ENCODE data around the gene WDFY4.

Gene WDFY4

DNA sequence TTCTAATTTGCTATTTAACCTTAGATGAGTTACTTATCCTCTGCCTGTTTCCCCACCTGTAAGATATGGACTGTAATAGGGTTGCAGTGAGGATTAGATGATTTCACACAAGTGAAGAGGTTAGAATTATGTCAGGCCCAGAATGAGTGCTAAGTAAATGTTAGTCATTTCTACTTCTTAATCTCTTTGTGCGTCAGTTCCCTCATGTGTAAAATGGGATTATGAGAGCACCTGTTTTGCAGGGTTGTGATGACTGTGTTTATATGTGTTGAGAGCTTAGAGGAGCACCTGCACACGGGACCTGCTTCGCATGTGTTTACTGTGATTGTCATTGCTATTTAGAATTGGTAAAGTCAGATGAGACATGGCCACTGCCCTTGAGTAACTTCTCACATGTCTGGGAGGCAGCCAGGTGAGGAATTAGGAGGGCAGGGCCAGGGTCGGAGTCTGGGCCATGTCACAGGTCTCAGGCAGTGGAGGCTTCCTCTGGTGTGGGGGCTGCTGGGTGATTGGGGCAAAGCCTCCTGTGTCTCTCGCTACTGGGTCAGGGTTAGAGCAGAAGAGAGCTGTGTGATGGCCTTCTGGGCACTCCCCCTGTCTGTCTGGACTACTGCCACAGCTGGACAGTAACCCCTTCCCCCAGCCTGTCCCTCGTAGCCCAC is 106.7 kb downstream of the WDFY4 start:
- no peak for FAIRE-seq
- DNase-seq (ENCODE audit: low spot score), result no peak

DNA sequence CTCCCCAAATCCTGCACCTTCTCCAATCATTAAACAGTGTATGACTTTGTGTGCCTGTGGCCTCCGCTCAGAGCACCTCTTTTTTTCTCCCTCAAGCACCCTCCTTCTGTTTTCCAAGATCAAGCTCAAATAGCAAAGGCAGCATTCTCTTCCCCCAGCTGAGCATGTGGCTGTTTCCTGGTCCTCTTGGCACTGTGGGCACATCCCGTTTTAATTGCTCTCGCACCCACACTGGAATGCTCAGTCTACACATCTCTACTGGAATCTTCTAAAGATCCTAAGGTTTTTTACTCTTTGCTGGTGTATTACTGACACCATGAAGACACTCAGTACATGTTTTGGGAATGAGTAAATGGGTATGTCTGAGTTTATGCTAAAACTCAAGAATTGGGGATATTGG is 107.4 kb downstream of the WDFY4 start:
- DNase-seq (ENCODE audit: low spot score) (no peak), FAIRE-seq (no peak)

DNA sequence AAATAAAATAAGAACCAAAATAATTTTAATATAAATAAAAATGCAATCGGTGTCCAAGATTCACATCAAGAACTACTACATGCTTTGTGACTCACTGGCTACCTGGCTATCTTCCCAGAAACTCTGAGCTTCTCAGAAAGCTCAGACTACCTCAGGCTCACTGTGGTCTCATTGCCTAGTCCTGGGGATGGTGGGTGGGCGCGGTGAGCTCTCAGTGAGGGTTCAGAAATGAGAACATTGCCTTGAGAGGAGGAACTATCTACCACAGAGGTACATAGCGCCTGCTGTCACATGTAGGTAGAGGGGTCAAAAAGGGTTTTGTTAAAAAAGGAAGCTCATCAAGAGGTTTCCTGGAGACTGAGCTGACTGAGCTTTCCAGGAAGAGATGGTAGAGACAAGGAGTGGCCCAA is 108.0 kb downstream of the WDFY4 start:
- DNase-seq (ENCODE audit: low spot score) (no peak), FAIRE-seq (no peak)

DNA sequence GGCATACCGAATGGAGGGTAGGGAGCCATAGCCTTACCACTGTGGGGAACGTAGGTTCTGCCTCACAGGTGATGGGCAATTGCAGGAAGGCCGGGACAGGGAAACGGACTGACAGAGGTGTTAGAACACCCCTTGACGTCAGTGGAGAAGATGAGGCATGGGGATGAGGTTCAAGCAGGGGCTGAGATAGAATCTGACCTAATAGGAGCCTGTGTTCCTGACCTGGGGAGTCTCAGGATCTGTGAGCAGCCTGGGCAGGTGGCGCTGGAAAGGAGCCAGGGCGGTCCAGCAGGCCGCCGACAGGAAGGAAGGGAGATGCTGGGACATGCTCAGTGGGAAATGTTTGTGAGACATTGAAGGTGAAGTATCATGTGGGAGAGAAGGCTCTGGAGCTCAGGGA is 109.4 kb downstream of the WDFY4 start:
- DNase-seq (ENCODE audit: low spot score) (no peak), FAIRE-seq (no peak)

DNA sequence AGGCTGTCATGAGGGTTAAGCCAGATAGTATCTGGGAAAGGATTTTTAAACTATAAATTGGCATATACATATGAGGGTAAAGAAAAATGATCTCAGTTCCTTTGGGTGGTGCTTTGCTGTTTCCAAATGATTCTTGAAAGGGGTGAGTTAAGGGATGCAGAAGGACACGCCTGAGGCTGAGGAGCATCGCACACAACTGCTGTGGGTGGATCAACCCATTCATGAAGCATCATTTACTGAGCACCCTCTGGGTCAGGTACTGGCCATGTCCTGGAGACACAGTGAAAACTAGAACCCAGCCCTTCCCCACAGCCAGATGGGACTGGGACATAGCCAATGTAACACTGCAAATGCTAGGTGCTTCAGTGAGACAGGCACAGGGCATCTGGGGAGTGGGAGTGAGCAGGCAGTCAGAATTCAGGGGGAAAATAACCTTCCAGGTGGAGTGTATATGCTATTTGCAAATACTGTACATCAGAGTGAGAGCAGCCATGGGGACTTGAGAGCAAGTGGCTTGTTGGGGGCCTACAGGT is 112.1 kb downstream of the WDFY4 start:
- FAIRE-seq (no peak), DNase-seq (ENCODE audit: low spot score) (no peak)

DNA sequence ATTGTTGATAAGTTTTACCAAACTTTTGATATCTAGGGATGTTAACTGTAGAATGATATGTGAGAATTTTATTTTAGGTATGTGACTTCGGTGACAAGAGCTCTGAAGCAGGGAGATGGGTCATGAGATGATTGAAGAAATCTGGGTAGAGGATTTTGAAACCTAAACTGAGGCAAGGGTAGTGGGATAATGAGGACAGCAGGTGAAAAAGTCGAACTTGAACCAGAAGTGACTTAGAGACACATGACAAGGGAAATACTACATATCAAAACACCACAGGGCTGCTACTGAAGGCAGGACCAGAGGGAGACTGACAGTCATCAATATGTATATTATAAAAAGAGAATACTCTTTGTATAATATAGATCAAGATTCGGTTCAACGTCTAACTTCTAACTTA is 113.2 kb downstream of the WDFY4 start:
- DNase-seq (ENCODE audit: low spot score), result no peak
- FAIRE-seq, result no peak

DNA sequence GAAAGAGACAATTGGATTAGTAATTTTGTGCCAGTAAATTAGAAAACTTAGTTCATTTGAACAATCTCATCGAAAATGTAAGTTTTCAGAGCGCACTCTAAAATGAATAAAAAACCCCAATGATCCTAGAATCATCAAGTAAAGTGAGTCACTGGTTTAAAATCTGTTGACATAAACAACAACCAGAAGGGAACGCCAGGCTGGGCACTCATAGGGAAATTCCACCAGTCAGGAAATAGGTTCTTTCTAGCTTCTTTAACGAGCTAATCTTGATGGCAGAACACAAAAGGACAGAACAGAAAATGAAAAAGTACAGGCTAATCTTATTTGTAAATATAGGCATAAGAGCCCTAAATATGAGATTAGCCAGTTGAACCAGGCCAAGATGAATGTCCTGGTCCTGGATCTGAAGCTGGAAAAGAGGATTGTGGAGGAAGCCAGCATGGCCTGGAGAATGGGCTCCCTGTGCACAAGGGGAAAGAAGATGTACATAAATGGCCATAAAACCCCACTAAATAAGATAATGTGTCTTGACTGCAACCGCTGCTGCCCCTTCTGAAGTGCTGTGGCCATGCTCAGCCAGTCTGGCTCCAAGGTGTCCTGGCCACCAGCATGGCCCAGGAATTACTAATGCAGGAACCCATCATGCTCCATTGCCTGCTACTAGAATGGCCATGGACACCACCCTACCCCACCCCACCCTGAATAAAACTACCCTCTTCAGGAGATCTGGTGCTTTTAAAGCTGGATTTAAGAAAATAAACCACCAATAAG is 114.0 kb downstream of the WDFY4 start:
- FAIRE-seq, result no peak

DNA sequence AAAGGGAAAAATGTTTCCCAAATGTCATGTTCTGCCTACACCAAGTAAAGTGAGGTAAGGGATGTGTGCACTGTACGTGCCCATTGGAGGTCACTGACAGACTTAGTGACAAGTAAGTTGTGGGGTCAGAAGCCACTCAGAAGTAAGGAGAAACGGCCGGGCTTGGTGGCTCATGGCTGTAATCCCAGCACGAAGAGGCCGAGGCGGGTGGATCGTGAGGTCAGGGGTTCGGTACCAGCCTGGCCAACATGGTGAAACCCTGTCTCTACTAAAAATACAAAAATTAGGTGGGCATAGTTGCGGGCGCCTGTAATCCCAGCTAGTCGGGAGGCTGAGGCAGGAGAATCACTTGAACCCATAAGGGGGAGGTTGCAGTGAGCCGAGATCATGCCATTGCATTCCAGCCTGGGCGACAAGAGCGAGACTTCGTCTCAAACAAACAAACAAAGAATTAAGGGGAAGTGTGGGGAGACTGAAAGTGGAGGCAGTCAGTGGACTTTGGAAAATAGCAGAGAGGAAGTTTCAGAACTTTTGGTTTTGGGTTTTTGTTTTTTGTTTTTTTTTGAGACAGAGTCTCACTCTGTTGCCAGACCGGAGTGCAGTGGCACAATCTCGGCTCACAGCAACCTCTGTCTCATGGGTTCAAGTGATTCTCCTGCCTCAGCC is 114.8 kb downstream of the WDFY4 start:
- DNase-seq (ENCODE audit: low spot score) (no peak), FAIRE-seq (no peak)

More for the DNA sequence above, 114.0 kb downstream of the WDFY4 start:
- DNase-seq (ENCODE audit: low spot score), result no peak

DNA sequence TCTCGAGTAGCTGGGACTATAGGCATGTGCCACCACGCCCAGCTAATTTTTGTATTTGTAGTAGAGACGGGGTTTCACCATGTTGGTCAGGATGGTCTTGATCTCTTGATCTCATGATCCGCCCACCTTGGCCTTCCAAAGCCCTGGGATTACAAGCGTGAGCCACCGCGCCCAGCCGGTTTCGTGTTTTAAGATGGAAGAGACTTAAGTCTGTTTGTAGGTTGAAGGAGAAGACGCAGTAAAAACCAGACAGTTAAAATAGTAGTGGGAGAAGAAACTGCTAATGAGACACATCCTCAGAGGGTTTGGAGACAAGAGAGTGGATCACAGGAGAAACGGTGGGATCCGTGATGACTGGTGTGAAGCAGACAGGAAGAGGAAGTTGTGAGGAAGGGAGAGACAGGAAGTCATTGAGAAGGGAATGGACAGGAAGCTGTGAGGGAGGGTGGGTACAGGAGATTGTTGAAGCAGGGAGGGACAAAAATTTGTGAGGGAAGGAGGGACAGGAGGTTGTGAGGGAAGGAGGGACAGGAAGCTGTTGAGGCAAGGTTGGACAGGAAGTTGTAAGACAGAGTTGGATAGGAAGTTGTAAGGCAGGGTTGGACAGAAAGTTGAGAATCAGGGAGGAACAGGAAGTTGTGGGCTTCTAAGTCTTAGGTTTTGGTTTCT is 115.5 kb downstream of the WDFY4 start:
- FAIRE-seq (no peak), DNase-seq (ENCODE audit: low spot score) (no peak)

DNA sequence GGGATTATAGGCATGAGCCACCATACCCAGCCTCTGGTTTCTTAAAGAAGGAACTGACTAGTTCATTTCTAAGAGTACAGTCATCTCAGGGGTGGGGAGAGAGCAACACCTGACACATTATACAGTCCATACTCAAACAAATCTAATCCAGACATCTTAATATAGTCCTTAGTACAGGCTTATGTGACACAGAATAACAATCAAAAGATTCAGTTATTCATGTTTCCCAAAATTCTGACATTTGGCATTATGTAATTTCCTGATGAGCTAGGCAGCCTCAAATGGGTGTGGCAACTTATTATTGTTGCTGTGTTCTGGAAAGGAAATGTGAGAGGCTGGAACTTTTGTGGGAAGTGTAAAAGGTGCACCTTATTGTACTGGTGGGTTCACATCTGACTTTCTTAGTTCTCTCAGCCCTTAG is 116.3 kb downstream of the WDFY4 start:
- no peak for FAIRE-seq
- no peak for DNase-seq (ENCODE audit: low spot score)

DNA sequence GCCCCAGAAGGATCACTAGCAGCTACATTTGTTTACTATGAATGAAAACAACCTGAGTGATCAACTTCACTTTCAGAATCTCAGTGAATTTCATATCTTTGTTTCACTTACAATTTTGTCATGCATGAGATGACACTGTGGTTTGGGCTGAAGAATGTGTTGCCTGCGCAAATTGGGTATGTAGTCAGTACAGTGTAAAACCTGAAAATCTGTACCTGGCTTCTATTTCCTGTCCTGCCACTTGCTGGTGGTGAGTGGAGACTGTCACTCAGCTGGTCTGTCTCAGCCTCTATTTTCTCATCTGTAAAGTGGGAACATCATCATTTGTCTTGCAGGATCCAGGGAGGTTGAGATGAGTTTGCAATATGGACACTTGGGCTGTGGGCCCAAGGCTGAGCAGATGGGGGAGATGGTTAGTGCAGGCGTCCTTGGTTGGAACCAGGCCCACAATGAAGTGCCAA is 118.0 kb downstream of the WDFY4 start:
- FAIRE-seq (no peak), DNase-seq (ENCODE audit: low spot score) (no peak)

DNA sequence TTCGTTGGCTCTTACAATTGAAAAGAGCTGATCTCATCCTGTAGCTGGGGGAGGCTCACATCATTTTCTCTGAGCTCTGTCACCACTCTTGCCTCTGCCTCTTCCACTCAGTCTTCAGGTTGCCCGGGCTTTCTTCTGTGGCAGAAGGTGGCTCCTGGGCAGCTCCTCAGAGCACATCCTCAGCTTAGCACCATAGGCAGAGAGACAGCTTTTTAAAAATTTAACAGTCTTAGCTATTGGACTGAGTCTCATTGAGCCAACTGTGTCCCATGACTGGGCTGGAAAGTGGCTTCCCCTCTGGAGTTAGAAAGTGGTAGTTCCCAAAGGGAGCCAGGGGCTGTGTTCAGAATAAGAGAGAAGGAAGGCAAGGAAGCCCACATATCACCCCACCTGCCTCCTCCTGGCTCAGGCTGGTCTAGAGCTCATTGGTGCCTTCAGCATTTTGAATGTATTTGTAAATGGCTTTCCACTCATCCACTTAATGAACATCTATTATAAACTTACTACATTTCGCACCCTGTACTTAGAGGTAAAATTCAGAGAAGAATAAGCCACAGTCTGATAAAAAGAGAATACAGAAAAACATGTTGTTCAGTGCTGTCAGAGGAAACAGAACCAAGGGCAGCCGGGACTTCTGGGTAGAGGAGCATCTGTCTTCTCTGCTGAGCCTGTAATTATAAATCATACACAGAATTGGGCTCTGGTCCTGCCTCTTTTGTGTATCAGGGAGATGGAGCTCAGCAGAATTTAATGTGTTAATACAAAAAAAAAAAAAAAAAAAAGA is 119.3 kb downstream of the WDFY4 start:
- FAIRE-seq (no peak), DNase-seq (ENCODE audit: low spot score) (no peak)

DNA sequence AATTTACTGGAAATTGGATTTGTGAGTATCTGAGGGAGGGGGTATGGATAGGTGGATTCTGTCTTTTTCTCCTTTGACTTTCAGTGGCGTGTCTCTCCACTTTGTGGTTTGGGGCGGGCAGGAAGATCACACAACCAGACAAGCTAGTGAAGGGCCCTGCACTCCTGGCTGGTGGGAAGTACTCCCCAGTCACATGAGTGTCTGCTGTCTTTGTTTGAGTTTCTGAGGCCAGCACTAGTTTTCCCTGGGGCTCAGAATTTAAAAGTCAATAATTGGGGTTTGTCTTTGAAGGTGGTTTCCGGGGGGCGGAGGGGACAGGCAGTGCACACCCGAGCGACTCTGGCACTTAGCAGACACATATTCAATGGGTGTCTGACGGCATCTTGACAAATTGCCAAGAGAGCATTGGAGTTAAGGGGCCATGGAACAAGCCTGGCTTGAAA is 120.1 kb downstream of the WDFY4 start:
- DNase-seq (ENCODE audit: low spot score) (no peak), FAIRE-seq (no peak)

DNA sequence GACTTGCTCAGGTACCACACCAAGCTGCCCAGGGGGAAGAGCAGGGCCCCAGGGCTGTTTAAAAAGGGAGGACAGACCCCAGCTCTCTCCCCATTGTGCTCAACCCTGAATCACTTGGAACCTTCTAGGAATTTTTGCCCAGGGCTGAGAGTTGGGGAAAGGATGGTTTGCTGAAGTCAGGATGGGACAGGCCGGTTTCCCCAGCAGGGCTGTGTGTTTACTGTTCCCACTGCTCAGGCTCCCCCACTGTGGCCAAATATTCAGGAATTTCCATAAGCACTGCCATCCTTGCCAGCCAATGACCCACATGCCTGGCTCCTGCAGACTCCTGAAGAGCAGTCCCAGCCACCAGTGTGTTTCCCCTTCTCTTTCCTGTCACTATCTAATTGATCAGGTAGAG is 120.7 kb downstream of the WDFY4 start:
- no peak for DNase-seq (ENCODE audit: low spot score)
- no peak for FAIRE-seq

DNA sequence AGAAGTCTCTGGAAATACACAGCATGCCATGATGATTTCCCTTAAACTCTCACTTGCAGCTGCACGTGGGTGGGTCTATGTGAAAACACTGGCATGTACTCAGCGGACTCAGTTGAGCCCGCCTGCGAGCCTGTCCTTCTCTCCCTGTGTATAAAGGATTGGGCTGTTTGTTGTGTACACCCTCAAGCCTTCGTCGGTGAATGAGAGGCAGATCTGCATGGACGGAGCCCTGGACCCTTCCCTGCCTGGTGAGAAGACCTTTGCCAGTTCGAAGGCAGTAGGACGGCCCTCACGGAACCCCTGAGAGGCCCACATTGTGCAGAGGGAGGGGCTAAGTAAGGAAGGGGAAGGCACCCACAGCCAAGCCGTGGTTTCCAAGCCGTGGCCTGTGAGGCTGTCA is 121.2 kb downstream of the WDFY4 start:
- no peak for FAIRE-seq
- DNase-seq (ENCODE audit: low spot score), result no peak

DNA sequence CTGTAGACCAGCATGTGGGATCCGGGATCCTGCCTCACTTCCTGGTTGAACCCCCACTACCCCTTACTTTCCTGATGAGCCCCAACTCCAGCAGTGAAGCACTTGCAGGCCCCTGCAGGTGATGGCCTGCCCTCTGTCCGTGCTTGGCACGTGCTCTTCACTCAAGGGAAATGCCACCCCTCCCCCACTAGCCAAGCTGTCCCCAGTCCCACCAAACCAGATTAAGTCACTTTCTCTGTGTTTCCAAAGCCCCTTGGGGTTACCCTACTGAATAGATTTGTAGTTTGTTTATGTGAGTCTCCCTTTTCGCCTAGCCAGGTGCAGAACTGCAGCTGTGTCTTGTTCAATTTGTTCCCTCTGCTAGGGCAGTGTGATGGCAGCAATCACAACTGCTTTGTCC is 121.7 kb downstream of the WDFY4 start:
- FAIRE-seq (no peak), DNase-seq (ENCODE audit: low spot score) (no peak)

DNA sequence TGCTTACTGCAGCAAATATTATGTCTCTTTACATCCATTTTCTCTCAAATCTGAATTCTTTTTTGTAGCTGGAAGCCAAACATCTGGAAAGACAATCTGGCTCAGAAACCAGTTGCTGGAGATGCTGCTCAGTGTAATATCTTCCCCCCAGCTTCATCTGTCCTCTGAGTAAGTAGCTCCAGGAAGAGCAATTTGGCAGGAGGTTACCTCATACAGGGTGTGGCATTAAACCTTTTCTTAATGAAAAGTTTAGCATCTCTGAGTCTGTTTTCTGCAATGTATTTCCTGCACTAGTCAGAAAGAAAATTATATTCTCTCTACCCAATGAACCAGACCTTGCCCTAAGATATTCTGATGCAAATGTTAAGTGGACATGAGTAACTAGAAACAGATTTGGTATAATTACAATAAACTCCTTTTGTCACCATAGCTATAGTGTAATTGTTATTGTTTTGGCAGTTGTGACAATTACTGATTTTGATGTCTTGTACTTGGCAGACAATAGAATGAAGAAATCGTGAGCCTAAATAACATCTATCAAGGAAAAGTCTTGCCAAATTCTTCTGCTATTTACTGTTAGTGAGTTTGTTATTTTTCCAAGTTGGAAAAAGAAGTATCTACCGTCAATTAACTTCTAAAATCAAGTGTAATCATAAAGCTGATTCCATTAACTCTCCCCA is 123.3 kb downstream of the WDFY4 start:
- DNase-seq (ENCODE audit: low spot score), result no peak
- no peak for FAIRE-seq

DNA sequence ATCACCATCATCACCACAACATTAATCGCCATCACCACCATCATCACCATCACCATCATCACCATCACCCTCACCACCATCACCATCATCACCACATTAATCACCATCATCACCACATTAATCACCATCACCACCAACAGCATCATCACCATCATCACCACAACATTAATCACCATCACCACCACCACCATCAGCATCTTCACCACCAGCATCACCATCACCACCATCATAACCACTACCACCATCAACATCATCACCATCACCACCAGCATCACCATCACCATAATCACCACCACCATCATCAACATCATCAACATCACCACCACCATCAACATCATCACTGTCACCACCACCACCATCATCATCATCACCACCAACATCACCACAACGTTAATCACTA is 124.6 kb downstream of the WDFY4 start:
- no peak for FAIRE-seq
- DNase-seq (ENCODE audit: low spot score), result no peak

DNA sequence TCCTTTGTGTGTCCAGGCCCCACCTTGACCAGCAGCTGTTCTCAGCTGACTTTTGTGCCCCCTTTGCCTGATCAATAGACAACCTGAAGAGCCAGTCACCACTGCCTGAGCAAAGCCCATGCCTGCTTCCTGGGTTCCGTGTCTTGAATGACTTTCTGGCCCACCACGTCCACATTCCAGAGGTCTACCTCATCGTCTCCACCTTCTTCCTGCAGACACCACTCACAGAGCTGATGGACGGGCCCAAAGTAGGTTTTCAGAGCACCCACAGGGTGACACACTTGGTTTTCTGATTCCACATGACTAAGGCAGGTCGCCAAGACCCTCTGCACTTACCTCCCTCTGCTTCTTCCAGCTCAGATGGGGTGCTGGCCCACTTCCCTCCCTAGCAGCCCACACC is 126.8 kb downstream of the WDFY4 start:
- FAIRE-seq, result no peak
- DNase-seq (ENCODE audit: low spot score), result peak; percentile 23

DNA sequence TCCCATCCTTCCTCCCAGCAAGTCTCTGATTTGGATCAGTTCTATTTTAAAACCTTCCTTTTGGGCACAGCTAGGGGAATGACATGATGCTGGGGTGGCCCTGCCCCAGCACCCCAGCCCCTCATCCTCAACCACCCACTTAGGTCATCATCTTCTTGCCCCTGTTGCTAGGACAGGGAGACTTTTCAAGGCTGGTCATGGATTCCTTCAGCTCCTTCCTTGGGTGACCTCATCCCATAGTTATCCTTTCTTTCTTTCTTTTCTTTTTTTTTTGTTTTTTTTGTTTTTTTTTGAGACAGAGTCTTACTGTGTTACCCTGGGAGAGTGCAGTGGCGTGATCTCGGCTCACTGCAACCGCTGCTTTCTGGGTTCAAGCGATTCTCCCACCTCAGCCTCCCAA is 127.2 kb downstream of the WDFY4 start:
- FAIRE-seq (no peak), DNase-seq (ENCODE audit: low spot score) (no peak)
